ENCODE data around the gene LPAR3.

DNA sequence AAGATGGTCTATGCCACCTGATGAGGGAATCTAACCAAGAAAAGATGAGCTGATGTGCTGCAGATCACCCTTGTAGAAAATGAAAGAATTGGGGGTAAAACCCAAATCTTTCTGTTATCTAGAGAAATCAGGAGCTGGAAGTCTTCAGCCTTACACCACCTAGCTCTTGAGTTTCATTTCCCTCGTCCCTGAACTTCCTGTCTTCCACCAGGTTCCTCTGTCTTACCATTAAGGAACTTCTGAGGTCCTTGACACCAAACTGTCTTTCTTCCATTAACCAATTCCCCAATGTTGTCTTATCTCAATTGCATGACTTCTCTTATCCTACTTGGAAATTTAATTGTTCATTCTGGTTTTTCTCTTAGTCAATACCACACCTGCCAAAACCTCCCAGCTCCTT lies 31.5 kb downstream of the LPAR3 start:
- TF ChIP-seq, protein P1, sequence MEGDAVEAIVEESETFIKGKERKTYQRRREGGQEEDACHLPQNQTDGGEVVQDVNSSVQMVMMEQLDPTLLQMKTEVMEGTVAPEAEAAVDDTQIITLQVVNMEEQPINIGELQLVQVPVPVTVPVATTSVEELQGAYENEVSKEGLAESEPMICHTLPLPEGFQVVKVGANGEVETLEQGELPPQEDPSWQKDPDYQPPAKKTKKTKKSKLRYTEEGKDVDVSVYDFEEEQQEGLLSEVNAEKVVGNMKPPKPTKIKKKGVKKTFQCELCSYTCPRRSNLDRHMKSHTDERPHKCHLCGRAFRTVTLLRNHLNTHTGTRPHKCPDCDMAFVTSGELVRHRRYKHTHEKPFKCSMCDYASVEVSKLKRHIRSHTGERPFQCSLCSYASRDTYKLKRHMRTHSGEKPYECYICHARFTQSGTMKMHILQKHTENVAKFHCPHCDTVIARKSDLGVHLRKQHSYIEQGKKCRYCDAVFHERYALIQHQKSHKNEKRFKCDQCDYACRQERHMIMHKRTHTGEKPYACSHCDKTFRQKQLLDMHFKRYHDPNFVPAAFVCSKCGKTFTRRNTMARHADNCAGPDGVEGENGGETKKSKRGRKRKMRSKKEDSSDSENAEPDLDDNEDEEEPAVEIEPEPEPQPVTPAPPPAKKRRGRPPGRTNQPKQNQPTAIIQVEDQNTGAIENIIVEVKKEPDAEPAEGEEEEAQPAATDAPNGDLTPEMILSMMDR (conservative IDR thresholded peaks at IDR 0.05 in 1 of 2, IDR thresholded peaks at IDR 0.05 in 1 of 2; ENCODE audit: extremely low read depth in 1 of 2, insufficient read depth in 1 of 2, low read depth in 1 of 2, low read length in 2 of 2), result no peak
- no peak for TF ChIP-seq EZH2 (IDR thresholded peaks at IDR 0.05; ENCODE audit: borderline replicate concordance, low read length)

All from mammary epithelial cell (primary cell).